Ammon's horn (tissue), 1 donor: Measurements from ENCODE around the gene RNF186.
"Not testable (repeated sequence)": the region's sequence is repeated elsewhere in the genome, so short reads cannot be mapped to it uniquely, and the experiment has no call there.

Experiments
- DNase-seq: peaks from one replicate; pipeline ENCODE4 v3.0.0-alpha.2; 2016; ENCODE audit warnings: low spot score

The RNF186 gene

DNA sequence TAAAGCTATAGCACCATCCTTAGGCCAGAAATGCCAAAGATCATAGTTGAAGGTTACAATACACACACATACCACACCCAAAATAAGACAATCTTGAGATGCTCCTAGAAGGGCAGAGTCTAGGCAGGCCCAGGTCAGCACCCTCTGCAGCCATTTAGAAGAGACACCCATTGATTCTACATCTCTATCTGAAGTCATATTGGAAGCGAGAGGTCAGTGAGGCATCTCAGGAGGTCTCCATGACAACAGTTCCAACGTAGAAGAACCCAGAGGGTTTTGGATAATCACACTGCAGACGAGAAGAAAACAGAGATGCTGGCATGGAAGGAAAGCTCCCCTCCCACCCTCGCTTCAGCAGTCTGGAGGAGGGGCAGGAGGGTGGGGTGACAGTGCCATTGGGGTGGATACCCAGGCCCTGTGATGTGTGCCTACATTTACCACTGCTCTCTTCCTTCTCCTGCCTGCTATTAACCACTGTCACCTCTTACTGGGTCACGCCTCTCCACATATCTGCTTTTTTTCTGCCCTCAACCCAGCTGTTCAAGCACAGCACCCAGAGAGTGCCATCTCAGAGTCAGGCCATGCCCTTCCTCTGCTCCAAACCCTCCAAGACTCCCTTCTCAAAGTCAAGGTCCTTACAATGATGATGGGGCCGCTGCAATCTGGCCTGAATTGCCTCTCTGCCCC, 21.6 kb downstream of the RNF186 start:
- no peak for DNase-seq

GRCh38 chr1:19792237-19793002, 22.7 kb downstream of the RNF186 start:
- DNase-seq, result no peak

GRCh38 chr1:19790061-19790975, 24.8 kb downstream of the RNF186 start:
- not testable (repeated sequence) for DNase-seq

DNA sequence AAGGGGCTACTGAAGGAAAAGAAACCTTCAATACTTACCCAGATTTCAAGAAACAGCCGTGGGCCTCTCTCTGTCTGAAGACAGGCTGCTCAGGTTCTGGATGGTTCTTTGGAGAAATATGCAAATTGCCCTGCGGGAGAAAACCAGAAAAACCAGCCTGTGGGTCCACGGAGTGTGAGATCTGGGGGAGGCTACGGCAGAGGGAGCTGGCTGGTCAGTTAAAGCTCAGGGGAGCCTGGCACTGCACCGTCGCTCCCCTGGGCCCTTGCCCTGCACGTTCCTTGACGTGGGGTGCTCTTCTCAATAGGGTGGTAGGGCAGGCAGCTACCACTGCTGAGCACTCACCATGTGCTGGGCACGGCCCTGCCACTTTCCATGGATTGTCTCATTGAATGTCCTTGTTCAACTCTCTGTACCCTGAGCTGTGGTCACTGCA, 28.1 kb downstream of the RNF186 start:
- DNase-seq, result no peak

GRCh38 chr1:19785660-19786059, 29.4 kb downstream of the RNF186 start:
- DNase-seq, result no peak

GRCh38 chr1:19780267-19780877, 34.7 kb downstream of the RNF186 start:
- DNase-seq, result no peak

DNA sequence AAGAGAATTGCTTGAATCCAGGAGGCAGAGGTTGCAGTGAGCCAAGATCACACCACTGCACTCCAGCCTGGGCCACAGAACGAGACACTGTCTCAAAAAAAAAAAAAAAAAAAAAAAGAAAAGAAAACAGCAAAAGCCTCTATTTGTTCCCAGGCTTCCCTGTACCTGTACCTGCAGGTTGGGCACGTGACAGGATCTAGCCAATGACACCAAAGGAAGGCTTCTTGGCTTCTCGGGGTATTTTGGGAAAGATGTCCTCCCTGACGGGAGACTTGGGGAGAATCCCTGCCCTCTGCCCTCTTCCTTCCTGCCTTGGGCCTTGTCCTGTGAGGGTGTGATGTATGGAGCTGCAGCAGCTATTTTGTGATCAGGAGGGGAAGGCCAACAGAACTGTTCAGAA, 38.1 kb downstream of the RNF186 start:
- no peak for DNase-seq

- DNase-seq, result no peak
These were observed 38.8 kb downstream of the RNF186 start for GRCh38 chr1:19776287-19776686.

- DNase-seq, result no peak
These were observed 39.3 kb downstream of the RNF186 start for GRCh38 chr1:19775831-19776230.

DNA sequence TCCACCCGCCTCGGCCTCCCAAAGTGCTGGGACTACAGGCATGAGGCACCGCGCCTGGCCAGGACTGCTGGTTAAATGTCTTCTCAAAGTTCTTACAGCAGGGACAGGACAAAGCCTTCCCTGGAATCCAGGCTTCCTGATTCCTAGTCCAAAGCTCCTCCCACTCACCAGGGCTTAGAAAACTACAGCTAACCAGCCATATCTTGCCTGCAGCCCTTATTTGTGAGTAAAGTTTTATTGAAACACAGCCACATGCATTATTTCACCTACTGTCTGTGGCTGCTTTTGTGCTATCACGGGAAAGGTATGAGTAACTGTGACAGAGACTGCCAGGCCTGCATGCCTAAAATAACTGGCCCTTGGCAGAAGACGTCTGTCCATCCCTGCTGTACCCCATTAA, 39.8 kb downstream of the RNF186 start:
- no peak for DNase-seq

GRCh38 chr1:19774180-19774785, 40.8 kb downstream of the RNF186 start:
- DNase-seq, result no peak

- DNase-seq, result no peak
These were observed 41.6 kb downstream of the RNF186 start for GRCh38 chr1:19773485-19773884.

DNA sequence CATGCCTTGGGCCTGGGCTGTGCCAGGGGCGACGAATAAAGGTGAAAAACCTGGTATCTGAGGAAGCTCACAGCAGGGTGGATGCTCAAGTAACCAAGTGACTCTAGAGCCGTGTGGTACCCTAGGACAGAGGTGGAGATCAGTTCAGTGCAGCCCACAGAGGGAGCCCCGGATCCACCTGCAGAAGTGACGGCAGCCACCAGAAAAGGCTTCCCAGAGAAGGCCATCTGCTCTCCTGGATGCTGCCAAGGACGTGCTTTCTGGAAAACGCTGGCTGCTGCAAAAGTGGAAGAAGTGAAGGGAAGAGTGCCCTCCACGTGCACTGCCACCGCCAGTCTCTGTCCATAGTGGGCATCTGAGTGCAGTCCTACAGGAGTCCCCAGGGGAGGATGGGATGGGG, 43.0 kb downstream of the RNF186 start:
- DNase-seq, result peak; percentile 18

DNA sequence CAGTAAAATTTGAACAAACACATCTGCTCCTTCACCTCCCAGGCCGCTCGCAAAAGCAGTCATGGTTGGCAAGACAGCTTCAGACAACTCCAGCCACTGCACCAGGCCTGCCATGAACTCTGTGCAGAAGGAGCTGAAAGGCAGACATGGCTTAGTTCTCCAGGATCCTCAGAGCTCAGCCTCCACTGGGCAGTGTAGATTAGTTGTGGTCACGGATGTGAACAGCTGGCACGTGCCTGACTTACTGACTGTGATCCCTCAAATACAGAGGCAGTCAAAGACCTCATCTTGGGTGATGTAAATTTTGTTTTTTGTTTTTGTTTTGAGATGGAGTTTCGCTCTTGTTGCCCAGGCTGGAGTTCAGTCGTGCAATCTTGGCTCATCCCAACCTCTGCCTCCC, 43.7 kb downstream of the RNF186 start:
- DNase-seq, result no peak

DNA sequence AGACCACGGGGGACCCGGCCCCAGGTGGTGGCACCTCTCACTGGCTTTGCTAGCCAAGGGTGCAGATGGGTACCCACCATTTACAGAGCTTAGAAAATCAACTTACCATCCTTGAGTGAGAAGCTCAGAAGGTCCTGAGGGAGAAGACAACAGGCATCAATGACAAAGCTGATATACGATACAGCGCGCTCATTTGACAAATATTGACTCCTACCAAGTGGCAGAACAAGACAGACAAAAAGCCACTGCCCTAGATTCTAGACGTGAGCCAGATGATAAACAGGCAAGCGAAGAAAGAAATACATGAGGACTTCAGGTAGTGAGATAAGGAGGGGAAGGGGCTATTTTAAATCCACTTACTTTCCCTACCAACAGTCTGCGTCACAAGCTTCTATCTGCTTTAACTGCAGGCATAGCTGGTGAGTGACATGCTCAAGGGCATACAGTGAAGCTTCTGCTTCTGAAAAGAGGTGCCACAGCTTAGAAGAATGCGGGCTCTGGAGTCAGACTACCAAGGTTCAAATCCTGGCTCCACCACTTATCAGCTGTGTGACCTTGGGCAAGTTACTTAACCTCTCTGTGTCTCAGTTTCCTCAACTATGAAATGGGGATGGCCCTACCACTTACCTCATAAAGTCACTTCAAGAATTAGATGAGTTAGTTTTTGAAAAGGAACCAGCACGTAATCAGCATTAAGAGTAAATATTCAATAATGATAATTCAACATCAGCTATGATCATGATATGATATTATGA, 44.5 kb downstream of the RNF186 start:
- DNase-seq, result no peak

DNA sequence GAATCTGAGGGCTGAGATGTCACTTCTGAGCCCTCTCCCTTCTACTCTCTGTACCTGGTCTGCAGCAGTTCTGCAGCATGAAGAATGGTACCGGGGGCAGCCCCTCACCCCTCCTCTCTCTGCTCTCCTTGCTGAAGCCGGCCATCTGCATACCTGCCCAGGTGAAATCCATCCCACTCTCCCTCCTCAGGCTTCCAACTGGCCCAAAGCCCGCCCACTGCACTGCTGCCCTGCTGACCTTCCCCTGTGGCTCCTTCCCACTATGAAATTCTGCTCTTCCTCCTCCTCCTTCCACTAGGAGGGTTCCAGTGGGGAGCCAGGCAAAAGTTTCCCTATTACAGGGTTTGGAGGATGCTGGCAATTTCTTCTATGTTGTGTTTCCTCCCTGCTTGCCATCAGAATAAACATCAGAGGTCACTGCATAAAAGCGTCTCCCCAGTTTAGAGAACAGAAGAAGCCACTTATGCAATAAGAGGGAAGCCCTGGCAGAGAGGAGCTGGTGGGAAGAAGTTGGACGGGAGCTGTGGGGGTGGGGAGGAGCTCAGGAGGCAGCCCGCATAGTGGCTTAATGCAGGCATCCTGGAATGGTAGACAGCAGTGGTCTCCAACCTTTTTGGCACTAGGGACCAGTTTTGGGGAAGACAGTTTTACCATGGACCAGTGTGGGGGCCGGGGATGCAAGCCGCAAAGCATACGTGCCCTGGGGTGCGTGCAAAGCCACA, 45.7 kb downstream of the RNF186 start:
- no peak for DNase-seq

- no peak for DNase-seq
These were observed 46.5 kb downstream of the RNF186 start for GRCh38 chr1:19768353-19769210.

- DNase-seq, result no peak
These were observed 49.5 kb downstream of the RNF186 start for GRCh38 chr1:19765623-19766022.

DNA sequence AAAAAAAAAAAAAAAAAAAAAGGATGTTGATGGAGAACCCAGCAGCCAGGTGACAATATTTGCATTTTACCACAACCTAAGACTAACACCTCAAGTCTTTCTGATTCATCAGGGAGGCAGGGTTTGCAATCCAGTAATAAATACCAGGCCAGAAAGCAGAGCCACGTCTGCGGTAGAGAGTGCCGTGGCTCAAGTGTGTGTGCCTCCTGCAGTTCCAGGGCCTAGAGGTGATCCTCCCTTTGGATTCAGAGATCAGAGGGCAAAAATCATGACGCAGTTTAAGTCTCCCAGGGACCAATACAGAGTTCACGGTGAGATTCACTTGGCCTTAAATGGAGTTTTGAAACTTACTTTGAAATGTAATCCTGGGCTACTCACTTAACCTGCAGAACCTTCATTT, 50.2 kb downstream of the RNF186 start:
- no peak for DNase-seq
